ENCODE measurements around the gene TMEM82. TPM values are rescaled to one million over a fixed set of nuclear protein-coding genes. Genes with fewer than 3 reads are reported as not detected.

The TMEM82 gene
- total RNA-seq, 6 experiments from 2014 or later: 15.8 to 33.5 (median 19.1) TPM

GRCh38 chr1:15764890-15765289 is 22.6 kb downstream of the TMEM82 start:
- no peak for DNase-seq
- TF ChIP-seq CTCF (IDR thresholded peaks at IDR 0.05): no peak
- TF ChIP-seq POLR2A (IDR thresholded peaks at IDR 0.05): no peak
- Histone ChIP-seq H3K27ac (no peak overlapping the region), H3K27me3 (no peaks in the 10 kb centered on the region), H3K4me1 (no peaks in the 10 kb centered on the region), H3K4me3 (no peak overlapping the region), H3K36me3 (no peaks in the 10 kb centered on the region), H3K9me3 (no peaks in the 10 kb centered on the region)
- intact Hi-C loops (cut with DNase I): no loop called here
- no peak for ATAC-seq
- WGBS (ENCODE audit: insufficient coverage, low coverage, low lambda C conversion rate, missing lambda C conversion rate): no CpG with 5 or more reads among the region's 15 CpGs

GRCh38 chr1:15765495-15766194 is 23.3 kb downstream of the TMEM82 start:
- WGBS (ENCODE audit: insufficient coverage, low coverage, low lambda C conversion rate, missing lambda C conversion rate): 50% methylated on average over 3 of the region's 20 CpGs
- Histone ChIP-seq H3K9me3 (no peaks in the 10 kb centered on the region), H3K27me3 (no peaks in the 10 kb centered on the region), H3K4me1 (no peaks in the 10 kb centered on the region), H3K4me3 (no peak overlapping the region), H3K27ac (no peak overlapping the region), H3K36me3 (no peaks in the 10 kb centered on the region)
- no peak for TF ChIP-seq CTCF (IDR thresholded peaks at IDR 0.05)
- no peak for TF ChIP-seq POLR2A (IDR thresholded peaks at IDR 0.05)
- no peak for DNase-seq
- intact Hi-C loops (cut with DNase I): no loop called here
- ATAC-seq: no peak

GRCh38 chr1:15767941-15768340 is 25.6 kb downstream of the TMEM82 start:
- no peaks in the 10 kb centered on the region for H3K27me3 ChIP-seq
- ATAC-seq: no peak
- no peak for DNase-seq
- no peak overlapping the region for H3K4me3 ChIP-seq
- no peaks in the 10 kb centered on the region for H3K4me1 ChIP-seq
- H3K9me3 ChIP-seq: no peaks in the 10 kb centered on the region
- TF ChIP-seq CTCF (IDR thresholded peaks at IDR 0.05): no peak
- H3K36me3 ChIP-seq: peaks cover 0 to 3% (median 0%) of the 10 kb centered on the region in 4 donors
- no peak overlapping the region for H3K27ac ChIP-seq
- WGBS (ENCODE audit: insufficient coverage, low coverage, low lambda C conversion rate, missing lambda C conversion rate): 100% methylated on average over 2 of the region's 5 CpGs
- intact Hi-C loops (cut with DNase I): no loop called here

- ATAC-seq (no peak), DNase-seq (no peak)
- Histone ChIP-seq H3K27ac (no peak overlapping the region), H3K4me1 (no peaks in the 10 kb centered on the region), H3K36me3 (peaks cover 0 to 3% (median 0%) of the 10 kb centered on the region in 4 donors), H3K27me3 (no peaks in the 10 kb centered on the region), H3K4me3 (no peak overlapping the region), H3K9me3 (no peaks in the 10 kb centered on the region)
- WGBS (ENCODE audit: insufficient coverage, low coverage, low lambda C conversion rate, missing lambda C conversion rate): 70% methylated on average over 1 of the region's 7 CpGs
- intact Hi-C loops (cut with DNase I): no loop called here
- TF ChIP-seq POLR2A (IDR thresholded peaks at IDR 0.05) (no peak), CTCF (IDR thresholded peaks at IDR 0.05) (no peak)
These were observed 26.1 kb downstream of the TMEM82 start for GRCh38 chr1:15768388-15768787.

All from right lobe of liver (tissue), 6 donors.